ENCODE results near the gene PPFIA4. TPM values are rescaled to one million over a fixed set of nuclear protein-coding genes. Genes with fewer than 3 reads are reported as not detected.

Gene PPFIA4
- total RNA-seq, 1 donor from 2014 or later = 0.13 TPM

GRCh38 chr1:203099805-203100515, 73.7 kb downstream of the PPFIA4 start:
- DNase-seq (ENCODE audit: low read depth in 2 of 2) = no peak

DNA sequence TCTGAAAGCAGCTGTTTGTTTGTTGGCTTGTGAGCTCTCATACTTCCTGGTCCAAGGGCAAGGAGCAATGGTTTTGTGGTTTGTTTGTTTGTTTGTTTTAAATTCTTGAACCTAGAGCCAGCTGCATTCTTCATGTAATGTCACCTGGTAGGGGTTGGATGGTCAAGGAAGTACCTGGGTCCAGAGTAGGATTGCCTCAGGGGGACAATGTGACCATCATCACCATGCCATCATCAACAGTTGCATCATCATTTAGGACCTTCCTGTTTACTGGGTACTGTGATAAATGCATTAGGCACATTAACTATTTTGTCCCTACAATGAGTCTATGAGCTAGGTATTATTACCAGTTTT, 74.2 kb downstream of the PPFIA4 start:
- DNase-seq (ENCODE audit: low read depth in 2 of 2) = no peak

DNA sequence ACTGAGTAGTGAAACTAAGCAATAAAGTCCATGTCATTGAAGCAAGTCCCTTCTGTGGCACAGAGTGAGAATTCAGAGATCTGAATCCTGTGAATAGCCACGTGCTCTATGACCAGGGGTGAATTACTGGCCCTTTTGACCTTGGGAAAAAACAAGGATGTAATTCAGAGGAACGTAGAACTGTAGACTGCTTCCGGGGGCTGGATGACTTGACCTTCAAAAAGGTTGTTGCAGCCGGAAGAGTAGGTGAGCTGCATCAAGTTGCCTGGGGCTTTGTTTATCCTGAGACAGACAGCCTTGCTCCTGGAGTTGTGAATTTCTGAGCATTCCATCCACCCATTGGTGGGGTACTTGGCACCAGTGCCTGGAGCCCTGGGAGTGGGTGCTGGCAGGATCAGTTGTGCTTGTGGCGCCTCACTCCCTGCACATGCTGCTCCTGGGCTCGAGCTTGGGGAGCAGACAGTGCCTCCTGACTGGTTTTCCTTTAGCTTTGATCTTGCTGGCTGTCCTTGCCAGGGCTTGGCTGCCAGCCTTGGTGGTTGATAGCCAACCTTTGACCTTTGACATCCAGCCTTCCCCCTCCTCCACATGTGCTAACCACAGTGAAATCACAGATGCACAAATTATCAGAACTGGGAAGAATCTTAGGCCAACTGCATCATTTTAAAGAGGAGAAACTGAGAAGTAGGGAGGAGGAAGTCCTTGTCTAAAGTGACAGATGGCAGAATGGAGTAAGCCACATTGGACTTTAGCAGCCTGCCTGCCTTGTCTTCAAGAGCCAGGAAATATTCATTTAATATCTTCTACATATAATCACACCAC, 75.7 kb downstream of the PPFIA4 start:
- DNase-seq (ENCODE audit: low read depth in 2 of 2) = no peak

DNA sequence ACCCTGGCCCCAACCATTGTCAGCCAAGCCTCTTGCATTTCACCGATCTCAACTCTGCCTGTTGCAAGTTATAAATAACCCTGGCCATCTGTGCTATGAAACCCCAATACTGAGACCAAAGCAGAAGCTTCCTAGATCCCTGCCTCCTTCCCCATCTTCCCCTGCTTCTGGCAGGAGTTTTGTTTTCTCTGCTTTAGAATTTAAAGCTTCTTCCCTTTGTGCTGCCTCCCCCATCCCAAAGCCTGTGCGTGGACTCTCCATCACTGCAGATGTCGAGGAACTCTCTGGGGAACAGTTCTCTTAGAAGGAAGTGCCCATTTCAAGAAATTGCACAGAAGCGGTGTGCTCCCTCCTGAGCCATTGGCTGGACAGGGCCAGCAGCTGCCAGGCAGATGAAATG, 76.9 kb downstream of the PPFIA4 start:
- no peak for DNase-seq (ENCODE audit: low read depth in 2 of 2)

- DNase-seq (ENCODE audit: low read depth in 2 of 2) = peak; percentile 64 to 65
Measured at GRCh38 chr1:203103829-203104495, 77.7 kb downstream of the PPFIA4 start.

DNA sequence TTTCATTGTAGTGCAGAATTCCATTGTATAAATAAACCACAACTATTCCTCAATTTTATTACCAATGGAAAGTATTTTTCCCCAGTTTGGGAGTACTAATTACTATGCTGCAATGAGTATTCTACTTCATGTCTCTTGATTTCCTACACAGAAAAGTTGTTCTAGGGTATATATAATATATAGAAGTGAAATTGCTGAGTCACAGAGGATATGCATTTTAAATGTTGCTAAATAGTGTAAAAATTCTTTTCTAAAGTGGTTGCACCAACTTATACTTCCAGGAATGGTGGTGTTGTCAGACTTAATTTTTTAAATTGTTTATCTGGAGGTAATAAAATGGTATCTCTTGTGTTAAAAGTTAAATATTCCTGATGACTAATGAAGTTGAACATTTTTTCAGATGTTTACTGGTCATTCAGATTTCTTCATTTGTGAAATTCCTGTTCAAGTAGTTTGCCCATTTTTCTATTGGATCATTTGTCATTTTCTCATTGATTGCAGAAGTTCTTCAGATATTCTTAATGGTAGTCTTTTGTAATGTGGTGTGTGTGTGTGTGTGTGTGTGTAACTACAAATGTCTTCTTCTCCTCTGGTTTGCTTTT, 78.6 kb downstream of the PPFIA4 start:
- DNase-seq (ENCODE audit: low read depth in 2 of 2) = no peak

GRCh38 chr1:203112475-203112874, 86.2 kb downstream of the PPFIA4 start:
- DNase-seq (ENCODE audit: low read depth in 2 of 2) = no peak

DNA sequence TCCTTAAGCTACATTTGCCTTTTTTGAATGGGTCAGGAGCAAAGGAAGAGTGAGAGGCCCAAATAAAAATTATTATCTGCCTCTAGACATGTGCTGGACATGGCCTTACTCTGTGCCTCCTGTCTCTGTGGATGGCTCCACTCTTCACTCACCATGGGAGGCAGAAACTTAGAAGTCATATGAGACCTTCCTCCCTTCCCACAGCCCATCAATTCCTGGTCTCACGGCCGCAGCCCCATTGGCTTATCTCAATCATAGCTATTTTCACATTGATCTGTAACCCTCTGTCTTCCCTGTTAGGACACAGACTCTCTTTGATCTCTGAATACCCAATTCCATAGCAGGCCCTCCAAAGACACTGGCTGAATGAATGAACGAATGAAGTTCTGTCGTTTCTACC, 87.0 kb downstream of the PPFIA4 start:
- no peak for DNase-seq (ENCODE audit: low read depth in 2 of 2)

DNA sequence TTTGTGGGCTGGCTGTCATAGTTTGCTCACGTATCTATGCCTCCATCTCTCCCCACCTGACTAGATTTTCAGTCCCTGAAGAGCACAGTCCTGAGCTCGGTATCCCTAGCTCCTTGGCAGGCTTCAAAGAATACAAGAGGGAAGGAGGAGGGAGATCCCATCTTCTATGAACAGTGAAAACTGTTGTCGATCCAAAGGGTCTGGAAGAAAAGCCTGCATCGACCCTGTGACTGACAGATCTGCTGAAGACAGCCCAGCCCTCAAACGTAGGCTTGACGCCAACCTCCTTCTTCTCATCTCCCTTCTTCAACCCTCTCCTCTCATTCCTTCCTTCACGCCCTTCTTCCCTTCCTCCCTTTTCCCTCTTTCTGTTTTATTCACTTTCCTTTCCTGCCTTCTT, 87.9 kb downstream of the PPFIA4 start:
- no peak for DNase-seq (ENCODE audit: low read depth in 2 of 2)

DNA sequence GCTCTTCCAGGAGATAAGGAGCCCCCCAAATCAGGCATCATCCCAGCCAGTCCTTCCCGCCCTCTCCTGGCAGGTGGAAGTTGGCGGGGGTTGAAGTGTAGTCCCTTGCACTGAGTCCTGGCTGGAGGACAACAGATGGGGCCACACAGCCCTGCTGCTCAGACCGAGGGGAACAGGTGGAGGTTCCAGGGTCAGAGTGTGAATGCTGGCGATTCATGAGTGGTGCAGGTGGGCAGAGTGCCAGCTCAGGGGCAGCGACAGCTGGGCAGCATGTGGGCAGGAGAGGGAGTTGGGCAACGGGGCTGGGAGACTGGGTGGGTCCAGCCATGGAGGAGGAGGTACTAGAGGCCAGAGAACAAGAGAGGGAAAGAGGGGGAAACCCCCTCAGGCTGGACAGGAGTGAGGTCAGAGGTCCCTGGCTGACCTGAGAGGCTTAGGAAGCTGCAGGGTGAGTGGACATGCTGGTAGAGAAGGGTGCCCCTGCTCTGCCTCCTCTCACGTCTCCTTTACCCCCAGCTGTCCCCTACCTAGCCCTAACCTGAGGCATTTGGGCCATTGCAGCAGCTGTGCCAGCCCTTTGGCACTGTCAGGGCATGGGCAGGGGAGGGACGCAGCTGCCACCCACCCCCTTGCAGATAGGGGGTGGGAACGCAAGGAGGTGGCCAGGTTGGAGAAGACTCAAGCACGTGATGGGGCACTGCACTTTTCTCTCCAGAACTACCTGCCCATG, 90.0 kb downstream of the PPFIA4 start:
- DNase-seq (ENCODE audit: low read depth in 2 of 2) = no peak

DNA sequence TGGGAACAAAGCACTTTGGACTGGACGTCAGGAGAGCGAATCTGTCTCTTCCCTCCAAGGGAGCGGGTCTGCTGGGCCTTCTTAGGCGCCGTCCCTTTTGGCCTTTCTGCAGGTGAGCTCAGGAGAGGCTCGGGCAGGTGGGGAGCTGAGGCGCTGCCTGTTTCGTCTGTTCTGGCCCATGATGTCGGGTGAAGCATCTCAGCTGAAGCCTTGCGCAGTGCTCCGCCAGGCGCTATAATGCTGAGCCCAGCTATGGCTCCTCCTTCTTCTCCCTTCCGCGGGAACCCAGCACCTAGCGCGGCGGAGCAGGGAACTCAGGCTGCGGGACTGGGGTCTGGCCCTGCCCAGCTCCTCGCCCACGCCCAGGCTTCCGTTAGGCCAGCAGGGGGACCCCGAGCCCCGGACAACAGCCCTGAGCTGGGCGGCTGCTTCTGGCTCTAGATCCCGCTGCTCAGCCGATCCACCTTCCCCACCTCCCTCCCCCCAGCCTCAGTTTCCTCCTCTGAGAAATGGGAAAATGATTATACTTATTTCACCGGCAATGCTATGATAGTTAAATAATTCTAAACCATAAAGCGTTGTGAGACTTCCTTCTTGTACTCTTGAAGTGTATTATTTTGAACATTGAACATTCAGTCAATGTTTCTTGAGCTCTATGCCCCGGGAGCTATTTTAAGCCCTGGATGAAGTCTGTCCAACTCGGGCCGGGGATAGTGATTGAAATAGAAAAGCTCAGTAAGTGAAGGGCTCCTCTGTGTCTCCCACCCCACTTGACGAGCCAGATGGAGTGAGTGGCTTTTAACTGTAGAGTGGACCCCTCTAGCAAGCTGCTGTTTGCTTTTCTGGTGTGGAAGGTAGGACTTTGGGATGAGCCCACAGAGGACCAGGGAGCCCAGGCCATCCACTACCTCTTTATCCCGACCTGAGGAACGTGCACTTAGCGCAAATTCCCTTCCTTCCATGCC, 91.6 kb downstream of the PPFIA4 start:
- DNase-seq (ENCODE audit: low read depth in 2 of 2) = peak; percentile 5 to 50

GRCh38 chr1:203120325-203121153, 94.2 kb downstream of the PPFIA4 start:
- no peak for DNase-seq (ENCODE audit: low read depth in 2 of 2)

DNA sequence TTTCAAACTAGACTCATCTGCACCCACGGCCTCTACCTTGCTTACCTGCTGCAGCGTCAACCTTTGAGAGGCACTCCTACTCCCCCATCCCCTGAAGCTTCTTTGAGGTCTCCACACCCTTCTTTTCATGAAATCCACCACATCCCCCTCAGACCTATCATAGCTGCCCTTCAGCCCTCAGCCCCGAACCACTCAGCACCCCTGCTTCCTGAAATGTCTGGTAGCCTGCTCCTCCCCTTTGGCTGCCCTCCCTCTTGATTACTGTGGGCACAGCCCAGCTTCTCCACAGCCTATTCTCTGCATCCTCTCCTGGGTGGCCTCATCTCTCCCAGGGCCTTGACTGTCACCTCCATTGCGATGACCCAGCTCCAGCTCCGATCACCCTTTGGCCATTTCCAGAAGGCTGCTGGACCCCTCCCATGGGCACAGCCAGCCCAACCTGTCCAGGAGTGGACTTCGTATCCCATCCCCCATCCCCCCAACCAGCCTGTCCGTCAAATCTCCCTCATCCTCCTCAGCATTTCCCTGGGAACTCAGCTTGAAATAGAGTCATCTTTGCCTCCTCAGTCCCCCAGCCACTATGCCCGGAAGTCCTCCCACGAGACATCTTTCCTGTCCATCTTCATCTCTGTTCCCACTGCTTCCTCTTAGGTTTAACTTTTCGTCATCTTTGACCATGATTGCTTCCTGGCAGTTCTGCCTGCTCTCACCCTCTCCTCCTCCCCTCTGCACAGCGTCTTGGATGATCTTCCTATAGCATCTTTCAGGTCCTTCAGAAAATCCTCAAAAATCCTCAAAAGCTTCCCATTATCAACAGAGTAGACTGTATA, 95.1 kb downstream of the PPFIA4 start:
- no peak for DNase-seq (ENCODE audit: low read depth in 2 of 2)

- DNase-seq (ENCODE audit: low read depth in 2 of 2) = no peak
Measured at GRCh38 chr1:203122159-203122558, 95.9 kb downstream of the PPFIA4 start.

DNA sequence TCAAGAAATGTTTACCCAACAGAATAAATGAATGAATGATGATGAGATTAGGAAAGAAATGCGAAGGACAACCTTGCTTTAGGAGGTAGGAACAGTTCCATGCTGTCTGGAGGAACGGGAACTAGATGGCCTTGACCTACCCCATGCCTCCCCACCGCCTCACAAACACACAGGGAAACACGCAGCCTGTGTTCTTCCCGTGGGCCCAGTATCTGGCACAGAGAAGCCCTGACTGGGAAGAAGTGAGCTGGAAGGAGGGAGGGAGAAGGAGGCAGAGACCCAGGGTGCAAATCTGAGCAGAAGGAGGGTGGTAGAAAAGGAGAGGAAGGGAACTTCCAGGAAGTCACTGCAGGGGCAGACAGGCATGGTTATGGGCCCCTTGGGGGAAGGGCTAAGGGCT, 97.7 kb downstream of the PPFIA4 start:
- no peak for DNase-seq (ENCODE audit: low read depth in 2 of 2)

DNA sequence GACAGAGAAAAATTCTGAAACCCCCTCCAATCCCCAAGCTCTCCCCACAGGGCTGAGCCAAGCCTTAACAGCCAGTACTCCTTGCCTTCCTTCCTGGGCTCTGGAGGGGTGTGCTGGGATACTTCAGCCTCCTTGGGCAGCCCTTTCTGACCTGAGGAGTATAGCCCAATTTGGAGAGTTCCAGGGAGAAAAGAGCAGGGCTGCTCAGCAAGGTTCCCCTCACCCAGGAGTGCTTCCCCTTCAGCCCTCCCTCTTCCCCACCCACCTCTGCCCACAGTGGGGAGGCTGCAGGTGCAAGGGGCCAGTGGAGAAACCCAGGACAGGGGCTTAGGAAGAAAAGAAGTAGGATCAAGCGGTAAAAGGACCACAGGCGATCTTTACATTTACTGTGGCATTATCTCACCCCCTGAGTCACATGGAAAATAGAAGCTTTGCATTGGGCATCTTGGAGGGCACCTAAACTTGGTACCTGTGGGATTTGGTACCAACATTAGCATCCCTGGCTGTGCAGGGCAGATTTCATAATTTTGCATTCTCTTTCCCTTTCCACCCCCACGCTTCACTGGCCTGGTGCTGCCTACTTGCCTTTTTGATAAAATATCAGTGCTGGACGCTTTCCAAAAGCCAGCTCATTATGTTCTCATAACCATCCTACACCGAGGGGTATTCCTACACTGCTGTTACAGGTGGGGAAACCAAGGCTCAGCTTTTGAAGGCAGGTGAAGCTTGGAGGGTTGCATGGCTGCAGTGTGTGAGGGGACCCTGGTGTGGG, 98.4 kb downstream of the PPFIA4 start:
- DNase-seq (ENCODE audit: low read depth in 2 of 2) = no peak

DNA sequence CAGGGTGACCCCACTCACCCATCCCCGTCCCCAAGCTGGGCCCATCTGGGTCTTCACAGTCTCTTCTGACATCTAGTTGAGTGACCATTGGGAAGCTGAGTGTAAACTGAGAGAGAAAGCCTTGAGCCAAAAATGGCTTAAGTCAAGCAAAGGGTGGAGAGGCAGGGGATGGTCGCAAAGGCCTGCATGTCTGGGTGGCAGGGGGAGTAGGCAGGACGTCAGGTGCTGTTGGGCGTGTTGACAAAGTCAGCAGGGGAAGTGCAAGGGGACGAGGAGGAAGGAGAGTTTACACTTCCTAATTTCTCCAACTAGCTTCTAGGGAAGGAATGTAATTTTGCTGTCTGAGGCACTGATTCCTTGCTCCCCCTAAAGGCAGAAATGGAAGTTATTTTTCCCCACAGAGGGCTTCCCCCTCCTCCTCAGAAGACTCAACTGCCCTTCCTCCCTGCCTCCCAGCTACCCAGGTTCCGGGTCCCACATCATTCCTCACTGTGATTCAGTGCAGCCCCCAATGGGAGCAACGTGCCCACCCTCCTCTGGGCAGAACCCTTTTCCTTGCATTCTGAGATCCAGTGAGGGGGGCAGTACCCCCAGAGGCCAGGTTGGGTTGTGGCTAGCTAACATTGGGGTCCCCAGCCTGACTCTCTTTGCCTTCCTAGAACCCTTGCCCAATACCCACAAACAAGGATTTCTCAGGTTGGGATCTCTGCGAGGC, 100.0 kb downstream of the PPFIA4 start:
- no peak for DNase-seq (ENCODE audit: low read depth in 2 of 2)

Data from dermis microvascular lymphatic vessel endothelial cell (primary cell).